B cell (primary cell): Measurements from ENCODE around the gene LRRC26.

Experiments used
- EZH2 ChIP-seq: IDR thresholded peaks from 2 replicates; pipeline ENCODE4 v1.6.1; 2012; ENCODE audit warnings: borderline replicate concordance, low read depth, mild to moderate bottlenecking, moderate library complexity, low read length; ENCODE audit not compliant: insufficient read depth, poor library complexity, severe bottlenecking
- TF ChIP-seq, protein P1 (sequence below): fragments of 200-600 bp; IDR thresholded peaks from one replicate; pipeline ENCODE4 v1.8.0; 2022; ENCODE audit warnings: antibody characterized with exemption, mild to moderate bottlenecking

DNA sequence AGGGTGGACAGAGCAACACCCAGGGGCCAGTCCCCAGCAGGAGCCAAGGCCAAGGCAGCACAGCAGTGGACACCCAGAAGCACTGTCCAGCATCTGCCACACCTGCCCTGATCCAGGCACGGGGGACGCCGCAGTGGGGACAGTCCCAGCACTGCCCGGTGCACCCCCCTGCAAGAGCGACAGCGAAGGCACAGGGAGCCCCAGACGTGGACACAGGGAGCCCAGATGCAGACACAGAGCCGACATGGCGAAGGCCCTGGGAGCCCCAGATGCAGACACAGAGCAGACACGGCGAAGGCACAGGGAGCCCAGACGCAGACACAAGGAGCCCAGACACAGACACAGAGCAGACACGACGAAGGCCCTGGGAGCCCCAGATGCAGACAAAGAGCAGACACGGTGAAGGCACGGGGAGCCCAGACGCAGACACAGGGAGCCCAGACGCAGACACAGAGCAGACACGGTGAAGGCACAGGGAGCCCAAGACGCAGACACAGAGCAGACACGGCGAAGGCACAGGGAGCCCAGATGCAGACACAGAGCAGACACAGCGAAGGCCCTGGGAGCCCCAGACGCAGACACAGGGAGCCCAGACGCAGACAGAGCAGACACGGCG lies 14.2 kb upstream of the LRRC26 start:
- TF ChIP-seq, protein P1, sequence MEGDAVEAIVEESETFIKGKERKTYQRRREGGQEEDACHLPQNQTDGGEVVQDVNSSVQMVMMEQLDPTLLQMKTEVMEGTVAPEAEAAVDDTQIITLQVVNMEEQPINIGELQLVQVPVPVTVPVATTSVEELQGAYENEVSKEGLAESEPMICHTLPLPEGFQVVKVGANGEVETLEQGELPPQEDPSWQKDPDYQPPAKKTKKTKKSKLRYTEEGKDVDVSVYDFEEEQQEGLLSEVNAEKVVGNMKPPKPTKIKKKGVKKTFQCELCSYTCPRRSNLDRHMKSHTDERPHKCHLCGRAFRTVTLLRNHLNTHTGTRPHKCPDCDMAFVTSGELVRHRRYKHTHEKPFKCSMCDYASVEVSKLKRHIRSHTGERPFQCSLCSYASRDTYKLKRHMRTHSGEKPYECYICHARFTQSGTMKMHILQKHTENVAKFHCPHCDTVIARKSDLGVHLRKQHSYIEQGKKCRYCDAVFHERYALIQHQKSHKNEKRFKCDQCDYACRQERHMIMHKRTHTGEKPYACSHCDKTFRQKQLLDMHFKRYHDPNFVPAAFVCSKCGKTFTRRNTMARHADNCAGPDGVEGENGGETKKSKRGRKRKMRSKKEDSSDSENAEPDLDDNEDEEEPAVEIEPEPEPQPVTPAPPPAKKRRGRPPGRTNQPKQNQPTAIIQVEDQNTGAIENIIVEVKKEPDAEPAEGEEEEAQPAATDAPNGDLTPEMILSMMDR, result no peak
- no peak for TF ChIP-seq EZH2
